GM18951 (cell line): ENCODE measurements around the gene CSTF3.

ENCODE experiments used
- POLR2A ChIP-seq: IDR thresholded peaks from 4 replicates; pipeline ENCODE4 v1.6.1; 2011; ENCODE audit warnings: mild to moderate bottlenecking; ENCODE audit not compliant: insufficient read length, insufficient read depth; ENCODE audit errors: extremely low read depth
- in situ Hi-C: fragments of 300-500 bp; cut with MboI; formaldehyde crosslinking; loops from one replicate; pipeline ENCODE4 v1.12.0; 2022; ENCODE audit warnings: low sequenced_read_pairs, mixed read lengths, inconsistent platforms; ENCODE audit not compliant: unreplicated experiment

The CSTF3 gene

GRCh38 chr11:33109294-33109895 is 51.9 kb downstream of the CSTF3 start:
- TF ChIP-seq POLR2A: no peak
- in situ Hi-C loops: no loop called here

DNA sequence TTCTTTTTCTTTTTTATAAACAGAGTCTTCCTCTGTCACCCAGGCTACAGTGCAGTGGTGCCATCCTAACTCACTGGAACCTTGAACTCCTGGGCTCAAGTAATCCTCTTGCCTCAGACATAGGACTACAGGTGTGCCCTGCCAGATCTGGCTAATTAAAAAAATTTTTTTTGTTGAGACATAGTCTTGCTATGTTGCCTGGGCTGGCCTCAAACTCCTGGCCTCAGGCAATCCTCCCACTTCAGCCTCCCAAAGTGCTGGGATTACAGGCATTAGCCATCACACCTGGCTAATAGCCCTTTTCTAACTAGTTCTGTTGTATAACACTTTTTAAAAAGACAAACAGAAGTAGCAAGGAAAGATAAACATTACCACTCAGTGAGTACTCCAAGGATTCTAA is 57.4 kb downstream of the CSTF3 start:
- in situ Hi-C loops: no loop called here

GRCh38 chr11:33094157-33094556 is 67.1 kb downstream of the CSTF3 start:
- TF ChIP-seq POLR2A: no peak
- in situ Hi-C loops: no loop called here

More for the DNA sequence above, 57.4 kb downstream of the CSTF3 start:
- no peak for TF ChIP-seq POLR2A

DNA sequence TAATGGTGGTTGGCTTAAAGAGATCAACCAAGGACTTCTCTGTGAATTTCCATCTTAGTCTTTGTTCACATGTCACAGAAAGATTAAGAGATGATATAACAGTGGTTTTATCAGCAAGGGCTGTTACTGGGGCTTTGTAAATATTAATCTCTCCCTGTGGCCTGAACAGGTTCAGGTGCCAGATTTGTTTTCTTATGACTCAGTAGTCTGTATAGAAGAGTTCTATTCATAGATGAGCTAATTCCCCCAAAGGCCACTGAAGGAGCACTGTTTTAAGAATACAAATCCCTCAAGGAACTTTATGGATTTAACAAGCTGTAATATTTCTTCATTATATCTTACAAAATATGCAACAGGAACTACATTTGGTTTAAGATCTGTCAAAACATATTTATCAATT is 71.5 kb downstream of the CSTF3 start:
- no peak for TF ChIP-seq POLR2A
- in situ Hi-C loops: no loop called here

DNA sequence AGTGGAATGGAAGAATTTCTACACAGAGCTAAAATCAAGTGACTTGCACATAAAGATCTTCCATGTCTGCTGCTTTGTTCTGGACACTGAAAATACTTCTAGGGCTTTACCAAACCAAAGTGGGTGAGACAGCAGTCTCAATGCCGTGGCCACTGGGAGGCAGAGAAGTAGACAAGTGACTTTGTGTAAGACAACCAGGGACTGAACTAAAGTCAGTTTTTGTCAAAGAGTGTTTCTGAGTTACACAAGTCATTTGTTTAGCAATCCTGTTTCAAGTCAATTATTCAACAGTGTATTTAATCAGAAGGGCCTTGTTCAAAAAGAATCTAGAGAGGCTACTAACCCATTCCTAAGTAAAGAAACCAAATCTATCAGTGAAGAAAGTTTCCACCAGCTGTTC is 75.3 kb downstream of the CSTF3 start:
- no peak for TF ChIP-seq POLR2A
- in situ Hi-C loops: no loop called here

DNA sequence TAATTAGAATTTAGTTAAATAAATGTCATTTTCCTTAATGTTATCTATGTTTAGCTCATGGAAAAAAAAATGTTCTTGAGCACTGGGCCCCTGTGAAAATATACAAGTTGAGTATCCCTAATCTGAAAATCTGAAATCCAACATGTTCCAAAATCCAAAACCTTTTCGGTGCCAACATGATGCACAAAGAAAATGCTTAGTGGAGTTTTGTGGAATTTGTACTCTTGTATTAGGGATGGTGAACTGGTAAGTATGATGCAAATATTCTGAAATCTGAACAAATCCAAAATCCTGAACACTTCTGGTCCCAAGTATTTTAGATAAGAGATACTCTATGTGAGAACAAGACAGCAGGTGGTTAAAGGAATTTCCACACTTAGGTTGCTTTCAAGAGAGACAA is 77.4 kb downstream of the CSTF3 start:
- in situ Hi-C loops: no loop called here
- TF ChIP-seq POLR2A: no peak

GRCh38 chr11:33072465-33072864 is 88.8 kb downstream of the CSTF3 start:
- TF ChIP-seq POLR2A: no peak
- in situ Hi-C loops: no loop called here

DNA sequence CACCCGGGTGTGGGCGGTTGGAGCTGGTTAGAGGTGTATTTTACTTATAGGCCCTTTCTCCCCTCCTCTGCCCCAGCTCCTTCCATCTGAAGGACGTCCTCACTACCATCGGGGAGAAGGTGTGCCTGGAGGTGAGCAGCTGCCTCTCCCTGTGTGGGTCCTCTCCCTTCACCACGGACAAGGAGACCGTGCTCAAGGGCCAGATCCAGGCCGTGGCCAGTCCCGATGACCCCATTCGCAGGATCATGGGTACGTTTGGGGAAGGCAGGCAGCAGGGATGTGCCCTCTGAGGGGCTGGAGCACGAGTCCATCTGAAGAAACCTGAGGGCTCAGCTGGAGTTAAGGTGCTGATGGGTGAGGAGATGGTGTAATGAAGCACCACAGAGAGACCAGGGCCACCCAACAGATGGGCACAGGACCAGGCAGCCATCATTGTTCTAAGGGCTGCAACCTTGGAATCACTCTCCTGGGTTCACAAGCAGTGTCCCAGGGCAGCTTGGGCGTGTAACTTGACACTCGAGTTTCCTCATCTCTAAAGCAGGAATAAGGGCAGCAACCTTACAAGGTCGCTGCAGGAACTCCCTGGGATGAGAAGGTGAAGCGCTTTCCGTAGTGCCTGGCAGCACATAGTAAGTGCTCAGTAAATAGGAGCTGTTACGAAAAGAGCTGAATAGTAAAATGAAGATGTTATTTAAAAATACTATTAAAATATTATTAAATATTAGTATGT is 92.5 kb downstream of the CSTF3 start:
- no peak for TF ChIP-seq POLR2A
- in situ Hi-C loops: no loop called here

- in situ Hi-C loops: no loop called here
These were observed 94.0 kb downstream of the CSTF3 start for GRCh38 chr11:33067294-33067693.

GRCh38 chr11:33065445-33066178 is 95.7 kb downstream of the CSTF3 start:
- in situ Hi-C loops: no loop called here
- no peak for TF ChIP-seq POLR2A

More at GRCh38 chr11:33067294-33067693, 94.0 kb downstream of the CSTF3 start:
- TF ChIP-seq POLR2A: no peak

DNA sequence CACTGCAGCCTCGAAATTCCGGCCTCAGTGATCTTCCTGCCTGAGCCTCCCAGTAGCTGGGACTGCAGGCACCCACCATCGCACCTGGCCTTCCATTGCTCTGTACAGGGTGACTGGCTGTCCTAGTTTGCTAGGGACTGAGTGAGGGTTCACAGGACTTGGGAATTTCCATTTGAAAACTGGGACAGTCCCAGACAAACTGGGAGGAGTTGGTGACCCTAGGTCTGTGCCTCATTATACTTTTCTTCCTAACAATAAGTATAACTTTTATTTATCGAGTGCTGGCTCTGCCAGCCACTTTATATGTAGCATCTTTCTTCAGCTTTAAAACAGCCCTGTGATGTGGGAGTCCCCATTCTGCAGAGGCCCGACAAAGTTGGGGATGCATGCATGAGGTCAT is 96.4 kb downstream of the CSTF3 start:
- in situ Hi-C loops: loop anchor here (5.0 kb wide), 1 partner anchor 103 kb away; no protein-coding TSS in a partner anchor
- no peak for TF ChIP-seq POLR2A

DNA sequence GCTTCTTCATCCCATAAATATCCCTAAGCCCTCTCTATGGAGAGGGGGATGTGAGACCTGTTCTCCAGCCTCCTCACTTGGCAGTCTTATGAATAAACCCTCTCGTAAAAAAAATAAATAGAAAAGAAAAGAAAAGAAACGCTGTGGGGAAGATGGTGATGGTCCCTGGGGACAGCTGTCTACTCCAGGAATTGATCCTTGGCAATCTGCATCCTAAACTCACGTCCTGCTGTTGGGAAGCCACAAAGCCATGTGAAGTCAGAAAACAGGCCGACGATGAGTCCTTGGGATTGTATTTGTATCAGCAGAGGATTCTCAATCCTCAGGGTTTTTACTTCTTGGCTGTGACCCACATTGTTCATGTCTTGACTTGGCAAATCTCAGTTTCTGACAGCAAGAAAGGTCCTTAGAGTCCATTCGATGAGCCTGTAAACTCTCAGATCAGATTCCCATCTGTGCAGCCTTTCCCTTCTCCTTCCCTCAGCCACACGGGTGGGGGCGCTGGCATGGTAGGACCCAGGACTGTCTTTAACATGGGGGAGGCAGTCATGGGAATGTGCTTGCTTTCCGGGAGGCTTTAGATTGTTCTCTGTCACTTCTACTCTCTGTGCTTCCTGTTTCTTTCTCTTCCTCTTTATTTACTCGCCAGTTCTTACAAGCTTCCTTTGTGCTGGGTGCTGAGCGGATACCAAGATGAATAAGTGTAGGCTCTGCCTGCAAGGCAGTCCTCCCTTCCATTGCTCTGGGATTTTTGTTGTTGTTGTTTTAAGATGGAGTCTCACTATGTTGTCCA is 97.1 kb downstream of the CSTF3 start:
- in situ Hi-C loops: loop anchor here (5.0 kb wide), 1 partner anchor 102 kb away; no protein-coding TSS in a partner anchor
- no peak for TF ChIP-seq POLR2A
